Measurements from ENCODE around the gene THADA.
"Not testable (repeated sequence)": the region's sequence is repeated elsewhere in the genome, so short reads cannot be mapped to it uniquely, and the experiment has no call there.

Gene THADA

DNA sequence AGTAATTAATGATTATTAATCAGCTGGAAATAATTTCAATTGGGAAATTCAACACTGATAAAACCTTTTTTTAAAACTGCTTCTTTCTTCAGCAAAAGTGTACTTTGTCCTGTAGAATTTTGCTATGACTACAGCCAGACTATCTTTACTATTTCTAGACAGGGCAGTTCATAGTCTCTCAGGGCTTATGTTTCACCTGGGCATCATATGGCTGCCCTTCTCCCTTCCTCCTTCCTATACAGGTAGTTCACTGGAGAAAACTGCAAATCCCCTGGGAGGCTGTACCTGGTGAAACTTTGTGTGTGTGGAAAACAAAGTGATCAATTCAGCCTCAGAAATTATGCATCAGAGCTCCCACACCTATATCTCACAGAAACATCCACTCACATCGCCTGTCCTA lies 38.6 kb downstream of the THADA start:
- TF ChIP-seq, protein P1, sequence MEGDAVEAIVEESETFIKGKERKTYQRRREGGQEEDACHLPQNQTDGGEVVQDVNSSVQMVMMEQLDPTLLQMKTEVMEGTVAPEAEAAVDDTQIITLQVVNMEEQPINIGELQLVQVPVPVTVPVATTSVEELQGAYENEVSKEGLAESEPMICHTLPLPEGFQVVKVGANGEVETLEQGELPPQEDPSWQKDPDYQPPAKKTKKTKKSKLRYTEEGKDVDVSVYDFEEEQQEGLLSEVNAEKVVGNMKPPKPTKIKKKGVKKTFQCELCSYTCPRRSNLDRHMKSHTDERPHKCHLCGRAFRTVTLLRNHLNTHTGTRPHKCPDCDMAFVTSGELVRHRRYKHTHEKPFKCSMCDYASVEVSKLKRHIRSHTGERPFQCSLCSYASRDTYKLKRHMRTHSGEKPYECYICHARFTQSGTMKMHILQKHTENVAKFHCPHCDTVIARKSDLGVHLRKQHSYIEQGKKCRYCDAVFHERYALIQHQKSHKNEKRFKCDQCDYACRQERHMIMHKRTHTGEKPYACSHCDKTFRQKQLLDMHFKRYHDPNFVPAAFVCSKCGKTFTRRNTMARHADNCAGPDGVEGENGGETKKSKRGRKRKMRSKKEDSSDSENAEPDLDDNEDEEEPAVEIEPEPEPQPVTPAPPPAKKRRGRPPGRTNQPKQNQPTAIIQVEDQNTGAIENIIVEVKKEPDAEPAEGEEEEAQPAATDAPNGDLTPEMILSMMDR (conservative IDR thresholded peaks at IDR 0.05; ENCODE audit: low read length) = no peak

DNA sequence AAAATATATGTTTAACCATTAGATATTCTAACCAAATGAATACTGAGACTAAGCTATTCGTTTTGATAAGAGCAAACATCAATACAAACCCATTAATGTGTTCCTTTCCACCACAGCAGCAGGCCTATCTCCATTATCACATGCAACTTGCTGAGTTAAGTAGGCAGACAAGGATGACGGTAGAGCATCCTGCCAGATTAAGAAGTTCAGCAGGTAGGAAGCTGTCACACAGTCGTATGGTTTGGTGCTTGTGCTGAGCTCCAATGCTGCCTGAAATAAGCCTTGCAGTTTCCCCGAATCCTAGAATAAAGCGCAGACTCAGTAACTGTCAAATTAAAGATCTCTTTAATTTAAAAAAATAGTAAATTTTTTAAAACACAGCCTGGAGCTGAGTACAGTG lies 39.6 kb downstream of the THADA start:
- TF ChIP-seq, protein P1 (conservative IDR thresholded peaks at IDR 0.05; ENCODE audit: low read length) = no peak
- no peak for DNase-seq (ENCODE audit: low read depth)

More for the DNA sequence above, 38.6 kb downstream of the THADA start:
- no peak overlapping the region for H3K4me3 ChIP-seq (ENCODE audit: low read length)
- DNase-seq (ENCODE audit: low read depth) = no peak

DNA sequence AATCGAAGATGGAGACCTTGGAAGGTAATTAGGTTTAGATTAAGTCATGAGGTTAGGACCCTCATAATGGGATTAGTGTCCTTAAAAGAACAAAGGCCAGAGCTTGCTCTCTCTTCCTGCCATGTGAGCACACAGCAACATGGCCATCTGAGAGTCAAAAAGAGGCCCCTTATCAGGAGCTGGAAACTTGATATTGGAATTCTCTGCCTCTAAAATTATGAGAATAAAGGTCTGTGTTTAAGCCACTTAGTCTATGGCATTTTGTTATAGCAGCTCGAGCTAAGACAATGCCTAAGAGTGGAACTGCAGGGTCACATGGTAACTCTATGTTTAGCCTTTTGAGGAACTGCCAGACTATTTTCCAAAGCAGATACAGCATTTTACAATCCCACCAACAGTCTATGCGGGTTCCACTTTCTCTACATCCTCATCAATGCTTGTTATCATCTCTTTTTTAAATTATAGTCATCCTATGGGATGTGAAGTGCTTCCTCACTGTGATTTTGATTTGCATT lies 42.4 kb downstream of the THADA start:
- TF ChIP-seq, protein P1 (conservative IDR thresholded peaks at IDR 0.05; ENCODE audit: low read length) = no peak
- no peak overlapping the region for H3K4me3 ChIP-seq (ENCODE audit: low read length)
- DNase-seq (ENCODE audit: low read depth) = no peak

More for the DNA sequence above, 39.6 kb downstream of the THADA start:
- no peak overlapping the region for H3K4me3 ChIP-seq (ENCODE audit: low read length)

DNA sequence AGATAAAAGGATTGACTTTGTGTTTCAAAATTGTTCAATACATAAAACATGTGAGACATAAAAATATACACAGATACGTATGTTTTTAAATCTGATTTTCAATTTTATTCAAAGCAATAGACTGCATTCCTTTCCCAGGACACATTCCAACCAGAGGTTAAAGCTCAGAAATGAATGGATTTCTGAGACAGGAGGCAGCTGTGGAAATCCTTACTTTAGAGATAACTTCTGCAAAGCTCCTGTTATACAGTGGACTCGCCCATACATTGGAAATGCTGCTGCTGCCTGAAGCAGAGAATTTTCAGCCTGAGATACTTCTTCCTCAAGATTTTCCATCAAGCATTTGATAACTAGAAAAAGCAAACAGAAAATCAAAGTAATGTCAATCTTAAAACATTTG lies 43.8 kb downstream of the THADA start:
- no peak overlapping the region for H3K4me3 ChIP-seq (ENCODE audit: low read length)
- DNase-seq (ENCODE audit: low read depth) = no peak
- TF ChIP-seq, protein P1 (conservative IDR thresholded peaks at IDR 0.05; ENCODE audit: low read length) = no peak

DNA sequence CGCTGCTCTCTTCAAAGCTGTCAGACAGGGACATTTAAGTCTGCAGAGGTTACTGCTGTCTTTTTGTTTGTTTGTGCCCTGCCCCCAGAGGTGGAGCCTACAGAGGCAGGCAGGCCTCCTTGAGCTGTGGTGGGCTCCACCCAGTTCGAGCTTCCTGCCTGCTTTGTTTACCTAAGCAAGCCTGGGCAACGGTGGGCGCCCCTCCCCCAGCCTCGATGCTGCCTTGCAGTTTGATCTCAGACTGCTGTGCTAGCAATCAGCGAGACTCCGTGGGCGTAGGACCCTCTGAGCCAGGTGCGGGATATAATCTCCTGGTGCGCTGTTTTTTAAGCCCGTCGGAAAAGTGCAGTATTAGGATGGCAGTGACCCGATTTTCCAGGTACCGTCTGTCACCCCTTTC lies 47.5 kb downstream of the THADA start:
- H3K4me3 ChIP-seq (ENCODE audit: low read length); DNase-seq (ENCODE audit: low read depth): not testable (repeated sequence)

DNA sequence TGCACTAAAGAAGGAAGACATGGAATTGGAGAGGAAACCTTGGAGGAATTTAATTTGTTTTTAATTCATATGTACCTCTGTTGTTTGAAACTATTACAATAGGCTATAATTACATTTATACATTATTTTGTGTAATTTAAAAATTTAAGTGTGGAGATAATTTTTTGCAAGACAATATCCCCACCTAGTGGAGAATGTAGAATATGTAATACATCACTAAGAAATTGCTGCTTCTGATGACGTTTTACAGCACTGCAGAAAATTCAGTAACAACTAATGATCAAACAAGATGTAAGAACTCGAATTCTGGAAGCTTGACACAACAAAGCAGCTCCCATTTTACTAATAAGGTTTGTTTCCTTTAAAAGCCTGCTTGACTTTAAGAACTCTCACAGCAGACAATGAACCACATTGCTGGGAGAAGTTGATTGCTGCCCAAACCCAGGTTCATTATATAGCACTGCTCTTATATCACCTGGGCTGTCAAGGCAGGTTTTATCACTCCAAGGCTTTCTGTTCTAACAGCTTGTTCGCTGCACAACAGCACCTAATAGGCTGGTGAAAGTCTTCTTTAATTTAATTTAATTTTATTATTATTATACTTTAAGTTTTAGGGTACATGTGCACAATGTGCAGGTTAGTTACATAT lies 53.4 kb downstream of the THADA start:
- no peak overlapping the region for H3K4me3 ChIP-seq (ENCODE audit: low read length)
- DNase-seq (ENCODE audit: low read depth) = peak; percentile 69

DNA sequence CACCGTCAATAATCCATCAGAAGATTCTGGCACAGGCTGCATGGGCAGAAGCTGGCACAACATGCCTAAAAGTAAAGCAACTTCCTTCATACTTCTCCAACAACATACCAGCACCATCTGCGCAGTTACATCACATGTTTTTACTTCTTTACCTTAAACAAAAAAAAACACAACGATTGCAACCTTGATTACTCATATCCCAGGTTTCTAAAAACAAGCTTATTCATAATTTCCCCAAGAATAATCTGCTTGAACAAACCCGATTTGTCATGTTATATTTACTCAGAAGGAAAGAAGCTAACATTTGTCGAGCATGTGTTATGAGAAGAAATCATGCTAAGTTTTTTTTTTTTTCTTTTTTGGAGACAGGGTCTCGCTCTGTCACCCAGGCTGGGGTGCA lies 54.7 kb downstream of the THADA start:
- TF ChIP-seq, protein P1 (conservative IDR thresholded peaks at IDR 0.05; ENCODE audit: low read length) = no peak
- DNase-seq (ENCODE audit: low read depth) = peak; percentile 52
- H3K4me3 ChIP-seq (ENCODE audit: low read length) = no peak overlapping the region

More for the DNA sequence above, 53.4 kb downstream of the THADA start:
- TF ChIP-seq, protein P1 (conservative IDR thresholded peaks at IDR 0.05; ENCODE audit: low read length) = peak; percentile 56

All from AG10803 (cell line).